SK-N-SH (cell line): Measurements from ENCODE around the gene PGLYRP3. TPM values are rescaled to one million over a fixed set of nuclear protein-coding genes. Genes with fewer than 3 reads are reported as not detected.

Experiments used
- CTCF ChIA-PET: fragments of 300-600, 350-600 bp; formaldehyde crosslinking; extraction: SDS; loops from one replicate; lab custom pipeline; 2021; lab: Yijun Ruan, JAX
- POLR2A ChIA-PET: fragments of 350-600 bp; sonication (Branson Sonifier 250); formaldehyde crosslinking; extraction: SDS; loops from one replicate; lab custom pipeline; 2020; ENCODE audit warnings: antibody characterized with exemption, inconsistent platforms; lab: Yijun Ruan, JAX
- DNase-seq: peaks from one replicate; pipeline ENCODE4 v3.0.0; 2012
- H2AFZ ChIP-seq: fragments of 200-600 bp; sonication (generic); 2 replicates; pipeline ENCODE4 v1.8.1; 2016; ENCODE audit warnings: antibody characterized with exemption, mild to moderate bottlenecking, low read depth
- H3F3A ChIP-seq: fragments of 200-600 bp; sonication (generic); replicated peaks from 2 replicates; pipeline ENCODE3; 2016; ENCODE audit warnings: antibody characterized with exemption, mild to moderate bottlenecking; ENCODE audit not compliant: insufficient read depth
- H3K27ac ChIP-seq, 2 experiments: fragments of 200-500 bp in 1 of 2; fragments of 200-600 bp in 1 of 2; sonication (Bioruptor generic) in 1 of 2; sonication (generic), shearing (Covaris generic) in 1 of 2; 2 replicates each; pipeline versions ENCODE4 v1.5.1 to v1.6.1; 2014 to 2016; ENCODE audit warnings: low read depth in 2 of 2, inconsistent platforms in 1 of 2, low read length in 1 of 2, mild to moderate bottlenecking in 1 of 2, mixed read lengths in 1 of 2
- H3K27me3 ChIP-seq: fragments of 200-600 bp; sonication (generic), shearing (Covaris generic); 2 replicates; pipeline ENCODE4 v1.6.1; 2016; ENCODE audit warnings: mixed run types; ENCODE audit not compliant: insufficient read depth
- H3K36me3 ChIP-seq, 2 experiments: fragments of 200-500 bp in 1 of 2; fragments of 200-600 bp in 1 of 2; sonication (Bioruptor generic) in 1 of 2; sonication (generic) in 1 of 2; replicated peaks in 1 of 2; 2 replicates each; pipeline versions ENCODE3 to v1.5.1; 2014 to 2016; ENCODE audit warnings: low read length in 1 of 2, mild to moderate bottlenecking in 1 of 2; ENCODE audit not compliant: insufficient read depth in 2 of 2, control insufficient read depth in 1 of 2
- H3K4me1 ChIP-seq, 2 experiments: fragments of 200-500 bp in 1 of 2; fragments of 200-600 bp in 1 of 2; sonication (Bioruptor generic) in 1 of 2; sonication (generic), shearing (Covaris generic) in 1 of 2; 2 replicates each; pipeline versions ENCODE4 v1.5.1 to v1.6.1; 2014 to 2016; ENCODE audit warnings: low read depth in 1 of 2, low read length in 1 of 2, mixed run types in 1 of 2; ENCODE audit not compliant: insufficient read depth in 2 of 2, control insufficient read depth in 1 of 2
- H3K4me2 ChIP-seq: fragments of 200-600 bp; sonication (generic), shearing (Covaris generic); 2 replicates; pipeline ENCODE4 v1.6.1; 2017; ENCODE audit warnings: mixed run types
- H3K4me3 ChIP-seq, 2 experiments: fragments of 200-500 bp in 1 of 2; fragments of 200-600 bp in 1 of 2; sonication (Bioruptor generic) in 1 of 2; sonication (generic), shearing (Covaris generic) in 1 of 2; 2 replicates each; pipeline versions ENCODE4 v1.5.1 to v1.8.1; 2014 to 2016; ENCODE audit warnings: low read depth in 2 of 2, inconsistent platforms in 1 of 2, low read length in 1 of 2, mild to moderate bottlenecking in 1 of 2, mixed read lengths in 1 of 2, moderate library complexity in 1 of 2
- H3K79me2 ChIP-seq: fragments of 200-600 bp; sonication (generic); 2 replicates; pipeline ENCODE4 v1.8.1; 2017; ENCODE audit warnings: mild to moderate bottlenecking; ENCODE audit not compliant: insufficient read depth
- H3K9ac ChIP-seq: fragments of 200-600 bp; sonication (generic); 2 replicates; pipeline ENCODE4 v1.6.1; 2017; ENCODE audit warnings: mixed run types
- H3K9me2 ChIP-seq: fragments of 200-600 bp; sonication (generic); 2 replicates; pipeline ENCODE4 v1.6.1; 2017; ENCODE audit warnings: mixed run types
- H3K9me3 ChIP-seq: fragments of 200-600 bp; sonication (generic); 2 replicates; pipeline ENCODE4 v1.6.1; 2017; ENCODE audit warnings: mixed run types, mild to moderate bottlenecking, moderate library complexity
- H4K20me1 ChIP-seq: fragments of 200-600 bp; sonication (generic); 2 replicates; pipeline ENCODE4 v1.6.1; 2017; ENCODE audit warnings: mild to moderate bottlenecking, mixed run types; ENCODE audit not compliant: insufficient read depth
- CHD2 ChIP-seq: fragments of 150-350 bp; IDR thresholded peaks from 2 replicates; pipeline ENCODE4 v1.6.1; 2018; ENCODE audit warnings: low read length; ENCODE audit not compliant: partially characterized antibody
- EP300 ChIP-seq, 2 experiments: IDR thresholded peaks; 2 replicates each; pipeline versions ENCODE4 v1.4.0 to v1.6.1; 2012; ENCODE audit warnings: borderline replicate concordance in 1 of 2, low read depth in 1 of 2, low read length in 1 of 2
- FOXM1 ChIP-seq: IDR thresholded peaks from 2 replicates; pipeline ENCODE4 v1.4.0; 2012; ENCODE audit warnings: low read depth, mild to moderate bottlenecking
- GATA2 ChIP-seq: sonication (generic); formaldehyde crosslinking; IDR thresholded peaks from 2 replicates; pipeline ENCODE4 v1.5.0; 2020; ENCODE audit warnings: mild to moderate bottlenecking, missing genetic modification reagents
- JUND ChIP-seq: IDR thresholded peaks from 2 replicates; pipeline ENCODE4 v1.4.0; 2012
- MEF2A ChIP-seq: IDR thresholded peaks from 2 replicates; pipeline ENCODE4 v1.4.0; 2012; ENCODE audit warnings: low read depth, borderline replicate concordance
- REST ChIP-seq: IDR thresholded peaks from 2 replicates; pipeline ENCODE4 v1.6.1; 2012; ENCODE audit warnings: mild to moderate bottlenecking, low read depth, low read length, moderate library complexity
- TCF12 ChIP-seq: IDR thresholded peaks from 2 replicates; pipeline ENCODE4 v1.4.0; 2012
- WGBS: methylation state at CpG from one replicate; pipeline ENCODE4 v1.1.6; 2017; ENCODE audit warnings: low lambda C conversion rate; 5-methylcytosine and 5-hydroxymethylcytosine counted together
- polyA plus RNA-seq, 3 experiments: library from polyadenylated mRNA; depleted of rRNA; stranded (reverse); fragments of >200 nt; gene quantifications; 2 replicates each; pipeline ENCODE4 v1.2.3, GENCODE V29; 2012
- TF ChIP-seq, protein P1 (sequence below): IDR thresholded peaks from 2 replicates; pipeline ENCODE4 v1.4.0; 2012; ENCODE audit warnings: low read depth
- TF ChIP-seq, protein P2 (sequence below): fragments of 150-350 bp; IDR thresholded peaks from 2 replicates; pipeline ENCODE4 v1.6.1; 2016; ENCODE audit warnings: mild to moderate bottlenecking, low read depth, low read length

The PGLYRP3 gene
- polyA plus RNA-seq, 1 of the 3 experiments (the other 2 are of a cell fraction) = not detected

- ChIA-PET POLR2A (no interaction called here), CTCF (interaction anchor here (11.7 kb wide), 1 partner anchor 129 kb away, joined by 336 read pairs; no protein-coding TSS in a partner anchor)
- H3K4me3 ChIP-seq = no peak overlapping the region
- no peaks in the 10 kb centered on the region for H3K9me2 ChIP-seq
- H3K9ac ChIP-seq = no peak overlapping the region
- H3K79me2 ChIP-seq = no peaks in the 10 kb centered on the region
- 14% methylated on average over 2 of the region's 6 CpGs for WGBS
- H3K9me3 ChIP-seq = no peaks in the 10 kb centered on the region
- H3K27me3 ChIP-seq = peaks cover 53% of the 10 kb centered on the region
- H3K36me3 ChIP-seq = no peaks in the 10 kb centered on the region
- H3K27ac ChIP-seq = no peak overlapping the region
- H3K4me1 ChIP-seq = no peaks in the 10 kb centered on the region
- H3F3A ChIP-seq = no peaks in the 10 kb centered on the region
- H2AFZ ChIP-seq = no peak overlapping the region
- no peak overlapping the region for H3K4me2 ChIP-seq
- TF ChIP-seq GATA2 (no peak), TCF12 (no peak), EP300 (IDR thresholded peaks at IDR 0.05; ENCODE audit: borderline replicate concordance in 1 of 2, low read depth in 1 of 2, low read length in 1 of 2) (no peak), REST (no peak), CHD2 (no peak), FOXM1 (no peak)
- TF ChIP-seq, protein P1, sequence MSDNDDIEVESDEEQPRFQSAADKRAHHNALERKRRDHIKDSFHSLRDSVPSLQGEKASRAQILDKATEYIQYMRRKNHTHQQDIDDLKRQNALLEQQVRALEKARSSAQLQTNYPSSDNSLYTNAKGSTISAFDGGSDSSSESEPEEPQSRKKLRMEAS = no peak
- TF ChIP-seq, protein P2, sequence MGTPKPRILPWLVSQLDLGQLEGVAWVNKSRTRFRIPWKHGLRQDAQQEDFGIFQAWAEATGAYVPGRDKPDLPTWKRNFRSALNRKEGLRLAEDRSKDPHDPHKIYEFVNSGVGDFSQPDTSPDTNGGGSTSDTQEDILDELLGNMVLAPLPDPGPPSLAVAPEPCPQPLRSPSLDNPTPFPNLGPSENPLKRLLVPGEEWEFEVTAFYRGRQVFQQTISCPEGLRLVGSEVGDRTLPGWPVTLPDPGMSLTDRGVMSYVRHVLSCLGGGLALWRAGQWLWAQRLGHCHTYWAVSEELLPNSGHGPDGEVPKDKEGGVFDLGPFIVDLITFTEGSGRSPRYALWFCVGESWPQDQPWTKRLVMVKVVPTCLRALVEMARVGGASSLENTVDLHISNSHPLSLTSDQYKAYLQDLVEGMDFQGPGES = no peak
- DNase-seq = no peak
- no peaks in the 10 kb centered on the region for H4K20me1 ChIP-seq
Measured at GRCh38 chr1:153359241-153359640, 46.5 kb upstream of the PGLYRP3 start.

- no peaks in the 10 kb centered on the region for H4K20me1 ChIP-seq
- H3K4me2 ChIP-seq = no peak overlapping the region
- H3K79me2 ChIP-seq = no peaks in the 10 kb centered on the region
- H3F3A ChIP-seq = no peaks in the 10 kb centered on the region
- H3K27me3 ChIP-seq = peaks cover 55% of the 10 kb centered on the region
- 3% methylated on average over 3 of the region's 3 CpGs for WGBS
- no peaks in the 10 kb centered on the region for H3K36me3 ChIP-seq
- no peak overlapping the region for H3K27ac ChIP-seq
- ChIA-PET POLR2A (no interaction called here), CTCF (interaction anchor here (0.5 to 11.7 kb wide), 4 partner anchors 10 to 130 kb away, joined by 3 to 336 read pairs (median 4); partner anchors contain the start of gene PGLYRP4)
- no peak overlapping the region for H3K9ac ChIP-seq
- no peaks in the 10 kb centered on the region for H3K9me2 ChIP-seq
- no peak for DNase-seq
- no peak overlapping the region for H3K4me3 ChIP-seq
- H3K4me1 ChIP-seq = no peaks in the 10 kb centered on the region
- TF ChIP-seq MEF2A (no peak), JUND (no peak)
- TF ChIP-seq, protein P2 = no peak
- no peaks in the 10 kb centered on the region for H3K9me3 ChIP-seq
- no peak overlapping the region for H2AFZ ChIP-seq
Measured at GRCh38 chr1:153358691-153358975, 45.9 kb upstream of the PGLYRP3 start.
